Glutamatergic neuron (in vitro differentiated cells): ENCODE results near the gene KRTAP21-3. TPM values are rescaled to one million over a fixed set of nuclear protein-coding genes. Genes with fewer than 3 reads are reported as not detected.

ENCODE experiments used
- DNase-seq: peaks from one replicate; pipeline ENCODE4 v3.0.0; 2022
- H3K27ac Mint-ChIP-seq: one replicate; pipeline ENCODE4 v1.8.0; 2020; ENCODE audit warnings: mild to moderate bottlenecking, mixed read lengths, inconsistent platforms; ENCODE audit not compliant: unreplicated experiment
- H3K27me3 Mint-ChIP-seq: one replicate; pipeline ENCODE4 v1.8.0; 2020; ENCODE audit warnings: mild to moderate bottlenecking, moderate library complexity, mixed read lengths, inconsistent platforms; ENCODE audit not compliant: unreplicated experiment
- H3K36me3 Mint-ChIP-seq: one replicate; pipeline ENCODE4 v1.8.0; 2020; ENCODE audit warnings: mild to moderate bottlenecking, mixed read lengths, inconsistent platforms; ENCODE audit not compliant: unreplicated experiment
- H3K4me1 Mint-ChIP-seq: one replicate; pipeline ENCODE4 v1.8.0; 2020; ENCODE audit warnings: mild to moderate bottlenecking, low read depth, mixed read lengths, inconsistent platforms; ENCODE audit not compliant: unreplicated experiment
- H3K4me3 Mint-ChIP-seq: one replicate; pipeline ENCODE4 v1.8.0; 2020; ENCODE audit warnings: mild to moderate bottlenecking, mixed read lengths, inconsistent platforms; ENCODE audit not compliant: unreplicated experiment
- H3K9me3 Mint-ChIP-seq: one replicate; pipeline ENCODE4 v1.8.0; 2020; ENCODE audit warnings: mild to moderate bottlenecking, moderate library complexity, mixed read lengths, inconsistent platforms; ENCODE audit not compliant: unreplicated experiment
- CTCF ChIP-seq: fragments of 200-600 bp; sonication (generic); IDR thresholded peaks from one replicate; pipeline ENCODE4 v1.5.0; 2021; ENCODE audit not compliant: partially characterized antibody, unreplicated experiment
- total RNA-seq: library from RNA; stranded (reverse); fragmentation: NEBNext Ultra II Directional; extraction: Animal tissue kit (Norgen Biotek cat#: 25700); gene quantifications from one replicate; pipeline ENCODE4 v1.2.1, GENCODE V29; 2021; ENCODE audit not compliant: unreplicated experiment

Gene KRTAP21-3
- total RNA-seq, 1 donor from 2014 or later, result not detected

GRCh38 chr21:30695956-30696355, 22.6 kb downstream of the KRTAP21-3 start:
- Mint-ChIP-seq H3K27ac (no peak overlapping the region), H3K27me3 (peaks cover 2% of the 10 kb centered on the region), H3K9me3 (peaks cover 5% of the 10 kb centered on the region), H3K36me3 (peaks cover 13% of the 10 kb centered on the region), H3K4me3 (no peak overlapping the region), H3K4me1 (no peaks in the 10 kb centered on the region)
- TF ChIP-seq CTCF, result no peak
- no peak for DNase-seq

GRCh38 chr21:30689822-30690221, 28.8 kb downstream of the KRTAP21-3 start:
- H3K4me1 Mint-ChIP-seq, result no peaks in the 10 kb centered on the region
- DNase-seq, result no peak
- H3K27ac Mint-ChIP-seq, result no peak overlapping the region
- H3K4me3 Mint-ChIP-seq, result no peak overlapping the region
- H3K36me3 Mint-ChIP-seq, result no peaks in the 10 kb centered on the region
- H3K9me3 Mint-ChIP-seq, result no peaks in the 10 kb centered on the region
- peaks cover 2% of the 10 kb centered on the region for H3K27me3 Mint-ChIP-seq
- TF ChIP-seq CTCF, result no peak

- H3K4me3 Mint-ChIP-seq, result no peak overlapping the region
- no peaks in the 10 kb centered on the region for H3K4me1 Mint-ChIP-seq
- no peak overlapping the region for H3K27ac Mint-ChIP-seq
- TF ChIP-seq CTCF, result no peak
- H3K9me3 Mint-ChIP-seq, result peaks cover 2% of the 10 kb centered on the region
- peaks cover 5% of the 10 kb centered on the region for H3K27me3 Mint-ChIP-seq
- DNase-seq, result no peak
- no peaks in the 10 kb centered on the region for H3K36me3 Mint-ChIP-seq
Observed at GRCh38 chr21:30684506-30684905, 34.1 kb downstream of the KRTAP21-3 start.

- no peak for TF ChIP-seq CTCF
- Mint-ChIP-seq H3K27me3 (peaks cover 3% of the 10 kb centered on the region), H3K36me3 (no peaks in the 10 kb centered on the region), H3K4me1 (no peaks in the 10 kb centered on the region), H3K4me3 (no peak overlapping the region), H3K9me3 (peaks cover 2% of the 10 kb centered on the region), H3K27ac (no peak overlapping the region)
- DNase-seq, result no peak
Observed at GRCh38 chr21:30680586-30680985, 38.0 kb downstream of the KRTAP21-3 start.

GRCh38 chr21:30676737-30677136, 41.8 kb downstream of the KRTAP21-3 start:
- no peaks in the 10 kb centered on the region for H3K9me3 Mint-ChIP-seq
- DNase-seq, result no peak
- no peak for TF ChIP-seq CTCF
- H3K4me3 Mint-ChIP-seq, result no peak overlapping the region
- H3K4me1 Mint-ChIP-seq, result no peaks in the 10 kb centered on the region
- H3K27me3 Mint-ChIP-seq, result no peaks in the 10 kb centered on the region
- no peak overlapping the region for H3K27ac Mint-ChIP-seq
- H3K36me3 Mint-ChIP-seq, result no peaks in the 10 kb centered on the region
